ENCODE data around the gene EFNB2.

DNA sequence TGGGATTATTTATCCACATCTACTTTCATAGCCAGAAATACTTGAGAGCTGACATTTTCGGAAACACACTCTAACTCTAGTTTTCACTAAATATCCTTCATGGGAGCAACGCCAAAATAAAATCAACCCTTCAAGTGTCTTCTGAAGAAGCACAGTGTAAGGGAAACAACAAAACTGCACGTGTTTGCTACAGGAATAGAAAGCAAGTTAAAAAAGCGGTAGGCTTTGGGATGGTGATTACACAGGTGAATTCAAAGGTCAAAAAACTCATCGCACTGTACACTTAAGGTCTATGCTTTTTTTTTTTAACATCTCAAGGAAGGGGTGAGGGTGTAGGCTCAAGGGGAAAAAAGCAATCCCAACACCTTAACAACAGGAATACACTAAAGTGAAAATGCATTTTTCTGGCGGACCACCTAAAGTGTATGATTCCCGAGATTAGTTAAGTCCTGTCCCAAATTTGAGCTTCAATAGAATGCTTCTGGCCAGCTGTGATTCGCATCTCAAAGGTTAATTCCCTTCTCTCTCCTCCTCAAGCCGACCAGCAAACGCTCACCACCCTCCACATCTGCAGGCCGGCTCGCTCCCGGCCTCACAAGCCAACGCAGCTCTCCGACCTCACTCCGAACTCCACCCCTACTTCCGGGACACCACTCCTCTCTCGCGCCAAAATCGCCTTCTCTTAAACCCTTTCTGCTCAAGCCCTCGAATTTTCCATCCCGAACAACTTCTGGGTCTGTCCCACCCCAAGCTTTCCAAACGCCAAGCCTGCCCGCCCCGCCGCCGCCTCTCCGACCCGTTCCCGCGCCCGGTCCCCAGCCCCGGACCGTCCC is 31.4 kb upstream of the EFNB2 start:
- TF ChIP-seq, protein P1, sequence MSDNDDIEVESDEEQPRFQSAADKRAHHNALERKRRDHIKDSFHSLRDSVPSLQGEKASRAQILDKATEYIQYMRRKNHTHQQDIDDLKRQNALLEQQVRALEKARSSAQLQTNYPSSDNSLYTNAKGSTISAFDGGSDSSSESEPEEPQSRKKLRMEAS (IDR thresholded peaks at IDR 0.05; ENCODE audit: low read depth, low read length), result peak; percentile 62
- TF ChIP-seq, protein P2, sequence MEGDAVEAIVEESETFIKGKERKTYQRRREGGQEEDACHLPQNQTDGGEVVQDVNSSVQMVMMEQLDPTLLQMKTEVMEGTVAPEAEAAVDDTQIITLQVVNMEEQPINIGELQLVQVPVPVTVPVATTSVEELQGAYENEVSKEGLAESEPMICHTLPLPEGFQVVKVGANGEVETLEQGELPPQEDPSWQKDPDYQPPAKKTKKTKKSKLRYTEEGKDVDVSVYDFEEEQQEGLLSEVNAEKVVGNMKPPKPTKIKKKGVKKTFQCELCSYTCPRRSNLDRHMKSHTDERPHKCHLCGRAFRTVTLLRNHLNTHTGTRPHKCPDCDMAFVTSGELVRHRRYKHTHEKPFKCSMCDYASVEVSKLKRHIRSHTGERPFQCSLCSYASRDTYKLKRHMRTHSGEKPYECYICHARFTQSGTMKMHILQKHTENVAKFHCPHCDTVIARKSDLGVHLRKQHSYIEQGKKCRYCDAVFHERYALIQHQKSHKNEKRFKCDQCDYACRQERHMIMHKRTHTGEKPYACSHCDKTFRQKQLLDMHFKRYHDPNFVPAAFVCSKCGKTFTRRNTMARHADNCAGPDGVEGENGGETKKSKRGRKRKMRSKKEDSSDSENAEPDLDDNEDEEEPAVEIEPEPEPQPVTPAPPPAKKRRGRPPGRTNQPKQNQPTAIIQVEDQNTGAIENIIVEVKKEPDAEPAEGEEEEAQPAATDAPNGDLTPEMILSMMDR (IDR thresholded peaks at IDR 0.05; ENCODE audit: low read depth, low read length), result no peak
- TF ChIP-seq MYC (IDR thresholded peaks at IDR 0.05; ENCODE audit: low read depth, low read length) (peak; percentile 32; the same call in 1 of the 2 replicates), POLR2A (IDR thresholded peaks at IDR 0.05; ENCODE audit: extremely low read depth, insufficient read length) (peak; percentile 16)

Data from NB4 (cell line).